Measurements from ENCODE around the gene DST. TPM values are rescaled to one million over a fixed set of nuclear protein-coding genes. Genes with fewer than 3 reads are reported as not detected.

DST gene
- total and polyA plus RNA-seq, 2 experiments from 2014 or later = 103 to 369 TPM

DNA sequence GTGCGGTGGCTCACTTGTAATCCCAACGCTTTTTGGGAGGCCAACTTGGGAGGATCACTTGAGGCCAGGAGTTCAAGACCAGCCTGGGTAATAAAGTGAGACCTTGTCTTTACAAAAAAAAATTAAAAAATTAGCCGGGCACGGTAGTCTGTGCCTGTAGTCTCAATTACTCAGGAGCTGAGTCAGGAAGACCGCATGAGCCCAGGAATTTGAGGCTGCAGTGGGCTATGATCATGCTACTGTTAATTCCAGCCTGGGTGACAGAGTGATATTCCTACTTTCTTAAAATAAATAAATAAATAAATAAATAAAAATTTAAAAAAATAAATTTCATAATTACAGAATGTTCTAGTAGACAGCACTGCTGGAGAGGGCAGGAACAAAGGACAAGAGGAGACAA, 62.4 kb downstream of the DST start:
- no peaks in the 10 kb centered on the region for H4K20me1 ChIP-seq (ENCODE audit: insufficient read depth, poor library complexity, severe bottlenecking)
- H3K79me2 ChIP-seq = no peaks in the 10 kb centered on the region
- 97% methylated on average over 5 of the region's 5 CpGs for WGBS (ENCODE audit: low lambda C conversion rate, missing lambda C conversion rate)
- DNase-seq (ENCODE audit: low spot score) = no peak
- H3K36me3 ChIP-seq (replicated peaks; ENCODE audit: insufficient read depth, low read depth) = no peaks in the 10 kb centered on the region
- TF ChIP-seq, protein P1, sequence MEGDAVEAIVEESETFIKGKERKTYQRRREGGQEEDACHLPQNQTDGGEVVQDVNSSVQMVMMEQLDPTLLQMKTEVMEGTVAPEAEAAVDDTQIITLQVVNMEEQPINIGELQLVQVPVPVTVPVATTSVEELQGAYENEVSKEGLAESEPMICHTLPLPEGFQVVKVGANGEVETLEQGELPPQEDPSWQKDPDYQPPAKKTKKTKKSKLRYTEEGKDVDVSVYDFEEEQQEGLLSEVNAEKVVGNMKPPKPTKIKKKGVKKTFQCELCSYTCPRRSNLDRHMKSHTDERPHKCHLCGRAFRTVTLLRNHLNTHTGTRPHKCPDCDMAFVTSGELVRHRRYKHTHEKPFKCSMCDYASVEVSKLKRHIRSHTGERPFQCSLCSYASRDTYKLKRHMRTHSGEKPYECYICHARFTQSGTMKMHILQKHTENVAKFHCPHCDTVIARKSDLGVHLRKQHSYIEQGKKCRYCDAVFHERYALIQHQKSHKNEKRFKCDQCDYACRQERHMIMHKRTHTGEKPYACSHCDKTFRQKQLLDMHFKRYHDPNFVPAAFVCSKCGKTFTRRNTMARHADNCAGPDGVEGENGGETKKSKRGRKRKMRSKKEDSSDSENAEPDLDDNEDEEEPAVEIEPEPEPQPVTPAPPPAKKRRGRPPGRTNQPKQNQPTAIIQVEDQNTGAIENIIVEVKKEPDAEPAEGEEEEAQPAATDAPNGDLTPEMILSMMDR (IDR thresholded peaks at IDR 0.05; ENCODE audit: poor library complexity) = no peak
- TF ChIP-seq EZH2phosphoT487 (IDR thresholded peaks at IDR 0.05; ENCODE audit: low read depth, severe bottlenecking, unreplicated experiment) (no peak), EZH2 (IDR thresholded peaks at IDR 0.05; ENCODE audit: borderline replicate concordance) (no peak)
- H3K27ac ChIP-seq = no peak overlapping the region
- H3K9me2 ChIP-seq (replicated peaks; ENCODE audit: insufficient read depth) = no peaks in the 10 kb centered on the region
- no peaks in the 10 kb centered on the region for H3K9me3 ChIP-seq (ENCODE audit: low read depth)
- no peaks in the 10 kb centered on the region for H3K27me3 ChIP-seq
- H3K4me1 ChIP-seq (ENCODE audit: insufficient read depth) = no peaks in the 10 kb centered on the region
- H2AFZ ChIP-seq = no peak overlapping the region
- no peak overlapping the region for H3K4me2 ChIP-seq
- H3K4me3 ChIP-seq = no peak overlapping the region

DNA sequence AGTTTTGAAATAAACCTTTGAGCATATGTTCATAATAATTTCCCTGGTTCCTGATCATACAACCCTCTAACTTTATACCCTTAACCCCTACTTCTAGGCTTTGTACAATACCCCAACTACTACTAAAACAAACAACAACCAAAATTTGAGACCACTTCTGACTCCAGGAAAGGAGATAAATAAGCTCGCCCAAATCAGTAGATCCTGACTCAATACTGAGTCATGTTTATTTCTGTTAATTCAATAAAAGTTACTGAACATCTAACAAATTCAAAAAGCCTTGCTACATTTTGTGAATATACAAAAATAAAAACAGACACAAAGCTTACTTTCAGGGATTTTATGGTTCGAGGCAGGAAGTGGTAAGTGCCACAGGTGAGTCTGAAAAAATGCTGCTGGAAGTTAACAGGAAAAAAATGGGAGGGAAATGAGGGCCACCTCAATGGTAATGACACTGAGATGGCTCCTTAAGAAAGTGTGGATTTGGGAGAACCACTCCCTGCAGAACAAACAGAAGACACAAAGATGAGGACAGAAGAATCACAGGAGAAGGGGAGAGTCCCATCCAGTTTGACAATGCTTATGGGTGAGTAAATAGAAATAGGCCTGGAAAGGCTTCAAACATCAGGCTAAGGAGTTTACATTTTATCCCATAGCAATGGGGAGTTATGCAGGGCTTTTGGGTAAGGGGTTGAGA, 63.4 kb downstream of the DST start:
- no peak for TF ChIP-seq EZH2 (IDR thresholded peaks at IDR 0.05; ENCODE audit: borderline replicate concordance)
- TF ChIP-seq, protein P1 (IDR thresholded peaks at IDR 0.05; ENCODE audit: poor library complexity) = no peak
- TF ChIP-seq EZH2phosphoT487 (IDR thresholded peaks at IDR 0.05; ENCODE audit: low read depth, severe bottlenecking, unreplicated experiment) = no peak
- Histone ChIP-seq H3K27ac (no peak overlapping the region), H3K79me2 (no peaks in the 10 kb centered on the region), H3K9me2 (replicated peaks; ENCODE audit: insufficient read depth) (no peaks in the 10 kb centered on the region), H3K36me3 (replicated peaks; ENCODE audit: insufficient read depth, low read depth) (no peaks in the 10 kb centered on the region), H3K9me3 (ENCODE audit: low read depth) (no peaks in the 10 kb centered on the region), H3K4me2 (no peak overlapping the region), H2AFZ (no peak overlapping the region), H3K4me1 (ENCODE audit: insufficient read depth) (no peaks in the 10 kb centered on the region), H3K27me3 (no peaks in the 10 kb centered on the region), H4K20me1 (ENCODE audit: insufficient read depth, poor library complexity, severe bottlenecking) (no peaks in the 10 kb centered on the region), H3K4me3 (no peak overlapping the region)
- no peak for DNase-seq (ENCODE audit: low spot score)
- 78% methylated on average over 2 of the region's 2 CpGs for WGBS (ENCODE audit: low lambda C conversion rate, missing lambda C conversion rate)

DNA sequence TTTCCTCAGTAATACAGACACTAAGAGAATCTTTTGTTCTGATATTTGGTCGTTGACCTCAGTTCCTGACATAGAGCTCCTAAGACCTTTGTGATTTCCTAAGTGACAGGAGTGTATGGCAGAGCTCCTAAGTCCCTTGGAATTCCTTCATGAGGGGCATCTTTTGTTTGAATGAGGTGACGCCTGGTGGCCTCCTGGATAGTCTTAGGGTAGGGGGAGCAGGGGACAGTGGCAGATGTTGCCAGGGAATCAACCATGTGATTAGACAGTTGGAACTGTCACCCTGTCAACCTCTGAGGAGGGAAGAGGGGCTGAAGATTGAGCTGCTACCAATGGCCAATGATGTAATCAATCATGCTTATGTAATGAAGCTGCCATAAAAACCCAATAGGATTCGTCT, 67.0 kb downstream of the DST start:
- Histone ChIP-seq H3K79me2 (no peaks in the 10 kb centered on the region), H3K4me1 (ENCODE audit: insufficient read depth) (no peaks in the 10 kb centered on the region), H3K27me3 (no peaks in the 10 kb centered on the region), H2AFZ (no peak overlapping the region), H3K27ac (no peak overlapping the region), H3K36me3 (replicated peaks; ENCODE audit: insufficient read depth, low read depth) (no peaks in the 10 kb centered on the region), H4K20me1 (ENCODE audit: insufficient read depth, poor library complexity, severe bottlenecking) (no peaks in the 10 kb centered on the region), H3K9me3 (ENCODE audit: low read depth) (no peaks in the 10 kb centered on the region), H3K4me2 (no peak overlapping the region), H3K4me3 (no peak overlapping the region), H3K9me2 (replicated peaks; ENCODE audit: insufficient read depth) (no peaks in the 10 kb centered on the region)
- WGBS (ENCODE audit: low lambda C conversion rate, missing lambda C conversion rate) = 91% methylated on average over 3 of the region's 3 CpGs
- DNase-seq (ENCODE audit: low spot score) = no peak
- no peak for TF ChIP-seq EZH2phosphoT487 (IDR thresholded peaks at IDR 0.05; ENCODE audit: low read depth, severe bottlenecking, unreplicated experiment)
- TF ChIP-seq, protein P1 (IDR thresholded peaks at IDR 0.05; ENCODE audit: poor library complexity) = no peak
- TF ChIP-seq EZH2 (IDR thresholded peaks at IDR 0.05; ENCODE audit: borderline replicate concordance) = no peak

All from hepatocyte (in vitro differentiated cells).